Mesothelial cell of epicardium (in vitro differentiated cells): ENCODE results near the gene GSTO2. TPM values are rescaled to one million over a fixed set of nuclear protein-coding genes. Genes with fewer than 3 reads are reported as not detected.
A peak's percentile ranks its signal among the peaks of the same experiment; 100 is the strongest.

Source experiments
- DNase-seq, 2 experiments: peaks; one replicate each; pipeline ENCODE4 v3.0.0; 2021; ENCODE audit warnings: low spot score in 2 of 2; ENCODE audit not compliant: unreplicated experiment in 2 of 2
- H3K27ac Mint-ChIP-seq: 2 replicates; pipeline ENCODE4 v1.8.0; 2021; ENCODE audit warnings: mixed read lengths
- H3K27me3 Mint-ChIP-seq: 2 replicates; pipeline ENCODE4 v1.8.0; 2021; ENCODE audit warnings: low read depth, mixed read lengths
- H3K36me3 Mint-ChIP-seq: 2 replicates; pipeline ENCODE4 v1.8.0; 2021; ENCODE audit warnings: mixed read lengths
- H3K4me1 Mint-ChIP-seq: 2 replicates; pipeline ENCODE4 v1.8.0; 2021; ENCODE audit warnings: mixed read lengths
- H3K4me3 Mint-ChIP-seq: 2 replicates; pipeline ENCODE4 v1.8.0; 2021; ENCODE audit warnings: mild to moderate bottlenecking, moderate library complexity, mixed read lengths
- H3K9me3 Mint-ChIP-seq: 2 replicates; pipeline ENCODE4 v1.8.0; 2021; ENCODE audit warnings: mixed read lengths
- total RNA-seq: library from RNA; stranded (reverse); gene quantifications from 3 replicates; pipeline ENCODE4 v1.2.1, GENCODE V29; 2021
- TF ChIP-seq, protein P1 (sequence below): fragments of 200-600 bp; sonication (generic); IDR thresholded peaks from one replicate; pipeline ENCODE4 v1.5.0; 2021; ENCODE audit warnings: antibody characterized with exemption; ENCODE audit not compliant: unreplicated experiment

Gene GSTO2
- total RNA-seq, 1 donor from 2014 or later: 11.7 TPM

DNA sequence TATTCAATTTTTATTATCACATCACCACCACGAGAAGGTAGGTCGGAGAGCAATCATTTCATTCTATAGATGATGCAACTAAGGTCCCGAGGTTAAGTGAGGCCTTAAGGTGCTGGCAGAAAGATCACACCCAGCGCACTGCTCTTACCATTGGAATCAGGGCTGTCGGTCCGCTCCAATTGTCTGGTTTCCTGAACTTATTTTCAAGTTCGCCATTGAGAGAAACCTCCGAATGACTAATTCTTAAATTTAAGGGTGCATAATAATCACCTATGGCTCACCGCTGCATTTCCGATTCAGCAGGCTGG lies 625 bp upstream of the GSTO2 start:
- Mint-ChIP-seq H3K27ac (peak overlapping the region; percentile 92), H3K9me3 (no peaks in the 10 kb centered on the region), H3K27me3 (no peaks in the 10 kb centered on the region), H3K36me3 (peaks cover 24% of the 10 kb centered on the region), H3K4me3 (peak overlapping the region; percentile 88), H3K4me1 (peaks cover 14% of the 10 kb centered on the region)
- DNase-seq: no peak
- TF ChIP-seq, protein P1, sequence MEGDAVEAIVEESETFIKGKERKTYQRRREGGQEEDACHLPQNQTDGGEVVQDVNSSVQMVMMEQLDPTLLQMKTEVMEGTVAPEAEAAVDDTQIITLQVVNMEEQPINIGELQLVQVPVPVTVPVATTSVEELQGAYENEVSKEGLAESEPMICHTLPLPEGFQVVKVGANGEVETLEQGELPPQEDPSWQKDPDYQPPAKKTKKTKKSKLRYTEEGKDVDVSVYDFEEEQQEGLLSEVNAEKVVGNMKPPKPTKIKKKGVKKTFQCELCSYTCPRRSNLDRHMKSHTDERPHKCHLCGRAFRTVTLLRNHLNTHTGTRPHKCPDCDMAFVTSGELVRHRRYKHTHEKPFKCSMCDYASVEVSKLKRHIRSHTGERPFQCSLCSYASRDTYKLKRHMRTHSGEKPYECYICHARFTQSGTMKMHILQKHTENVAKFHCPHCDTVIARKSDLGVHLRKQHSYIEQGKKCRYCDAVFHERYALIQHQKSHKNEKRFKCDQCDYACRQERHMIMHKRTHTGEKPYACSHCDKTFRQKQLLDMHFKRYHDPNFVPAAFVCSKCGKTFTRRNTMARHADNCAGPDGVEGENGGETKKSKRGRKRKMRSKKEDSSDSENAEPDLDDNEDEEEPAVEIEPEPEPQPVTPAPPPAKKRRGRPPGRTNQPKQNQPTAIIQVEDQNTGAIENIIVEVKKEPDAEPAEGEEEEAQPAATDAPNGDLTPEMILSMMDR: no peak

DNA sequence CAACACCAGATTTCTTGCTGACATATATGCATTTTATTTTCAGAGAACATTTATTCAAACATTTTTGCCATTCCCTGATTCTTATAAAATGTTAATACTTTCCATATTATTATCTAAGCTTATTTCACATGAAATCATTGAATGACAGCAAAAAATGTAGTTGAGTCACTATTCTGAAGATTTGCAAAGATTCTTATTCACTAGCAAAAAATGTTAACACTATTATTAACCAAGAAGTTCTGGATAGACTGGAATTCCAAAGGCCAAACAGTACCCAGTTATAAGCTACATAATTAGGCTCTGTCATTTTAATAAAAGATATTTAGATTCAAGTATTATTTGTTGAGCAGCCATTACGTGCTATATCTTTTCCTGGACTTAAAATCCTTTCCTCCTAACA lies 4.3 kb downstream of the GSTO2 start:
- H3K4me1 Mint-ChIP-seq: peaks cover 16% of the 10 kb centered on the region
- peaks cover 2% of the 10 kb centered on the region for H3K27me3 Mint-ChIP-seq
- H3K9me3 Mint-ChIP-seq: no peaks in the 10 kb centered on the region
- no peaks in the 10 kb centered on the region for H3K36me3 Mint-ChIP-seq
- no peak for DNase-seq
- TF ChIP-seq, protein P1: no peak
- no peak overlapping the region for H3K27ac Mint-ChIP-seq
- no peak overlapping the region for H3K4me3 Mint-ChIP-seq

DNA sequence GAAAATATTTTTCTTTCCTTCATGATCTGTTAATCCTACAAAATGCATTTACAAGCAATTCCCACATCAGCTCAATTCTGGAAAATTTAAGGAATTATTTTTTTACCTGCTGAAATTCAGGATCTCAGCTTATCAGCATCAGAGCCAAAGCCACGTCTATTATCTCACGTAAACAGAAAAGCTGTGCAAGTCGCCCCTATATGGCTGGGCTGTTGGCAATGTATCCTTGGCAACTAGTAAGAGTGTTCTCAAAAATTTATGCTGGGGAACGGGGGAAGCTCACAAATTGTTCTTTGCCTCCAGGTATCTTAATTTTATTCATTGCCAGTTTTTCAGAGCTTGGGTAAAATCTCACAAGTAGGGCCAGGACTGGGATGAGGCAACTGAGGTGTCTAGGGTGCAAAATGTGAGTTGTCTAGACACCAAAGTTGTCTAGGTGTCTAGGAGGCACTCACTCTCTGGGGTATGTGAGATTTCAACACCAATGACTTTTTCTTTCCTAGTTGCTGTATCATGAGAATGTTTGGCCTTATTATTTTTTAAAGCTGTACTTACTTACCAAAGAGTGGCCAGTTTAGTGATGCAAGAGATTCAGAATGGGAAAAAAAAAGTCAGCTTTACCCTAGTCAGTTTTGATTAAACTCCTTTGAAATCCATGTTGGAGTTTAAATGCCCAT lies 5.1 kb downstream of the GSTO2 start:
- no peak overlapping the region for H3K4me3 Mint-ChIP-seq
- no peak for DNase-seq
- H3K9me3 Mint-ChIP-seq: no peaks in the 10 kb centered on the region
- TF ChIP-seq, protein P1: no peak
- no peak overlapping the region for H3K27ac Mint-ChIP-seq
- H3K27me3 Mint-ChIP-seq: peaks cover 2% of the 10 kb centered on the region
- H3K36me3 Mint-ChIP-seq: no peaks in the 10 kb centered on the region
- peaks cover 13% of the 10 kb centered on the region for H3K4me1 Mint-ChIP-seq

DNA sequence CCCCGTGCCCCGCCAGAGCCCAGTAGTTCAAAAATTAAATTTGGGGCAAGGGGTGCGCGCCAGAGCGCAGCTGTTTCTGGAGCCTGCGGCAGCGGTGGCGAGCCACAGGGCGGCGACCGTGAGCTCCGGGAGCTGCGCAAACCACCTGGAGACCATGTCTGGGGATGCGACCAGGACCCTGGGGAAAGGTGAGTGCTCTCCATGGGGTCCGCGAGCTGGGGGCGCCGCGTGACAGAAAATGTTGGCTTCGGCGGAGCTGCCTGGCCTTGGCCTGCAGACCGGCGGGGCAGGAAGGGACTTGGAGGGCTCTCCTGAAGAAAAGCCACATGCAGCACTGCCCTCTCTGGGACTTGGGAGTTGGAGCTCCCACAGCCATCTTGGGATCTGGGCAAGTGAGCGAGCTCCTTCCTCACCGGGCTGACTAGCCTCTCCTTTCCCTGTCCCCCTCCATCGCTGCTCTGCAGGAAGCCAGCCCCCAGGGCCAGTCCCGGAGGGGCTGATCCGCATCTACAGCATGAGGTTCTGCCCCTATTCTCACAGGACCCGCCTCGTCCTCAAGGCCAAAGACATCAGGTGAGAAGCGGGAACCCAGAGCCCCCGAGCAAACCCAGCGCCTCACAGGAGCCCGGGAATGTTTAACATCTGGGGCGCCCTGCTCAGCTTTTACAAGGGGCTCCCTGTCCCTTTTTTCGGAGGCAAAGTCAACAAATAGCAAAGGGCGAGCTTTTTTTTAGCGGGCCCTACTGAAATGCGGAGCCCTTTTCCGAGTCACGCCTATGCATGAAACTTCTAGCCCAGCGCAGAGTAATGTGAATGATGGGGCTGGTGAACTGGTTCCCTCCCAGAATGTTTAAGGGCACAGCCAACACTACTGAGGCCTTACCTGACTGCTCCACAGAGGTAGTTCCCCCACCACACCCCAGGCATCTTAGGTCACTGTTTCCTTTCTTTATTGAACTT lies 6.1 kb downstream of the GSTO2 start:
- TF ChIP-seq, protein P1: peak; percentile 75
- H3K9me3 Mint-ChIP-seq: no peaks in the 10 kb centered on the region
- H3K36me3 Mint-ChIP-seq: no peaks in the 10 kb centered on the region
- peak overlapping the region; percentile 66 for H3K4me3 Mint-ChIP-seq
- no peak overlapping the region for H3K27ac Mint-ChIP-seq
- peak in 1 of 2 experiments; percentile 59 for DNase-seq
- peaks cover 2% of the 10 kb centered on the region for H3K27me3 Mint-ChIP-seq
- peaks cover 8% of the 10 kb centered on the region for H3K4me1 Mint-ChIP-seq

DNA sequence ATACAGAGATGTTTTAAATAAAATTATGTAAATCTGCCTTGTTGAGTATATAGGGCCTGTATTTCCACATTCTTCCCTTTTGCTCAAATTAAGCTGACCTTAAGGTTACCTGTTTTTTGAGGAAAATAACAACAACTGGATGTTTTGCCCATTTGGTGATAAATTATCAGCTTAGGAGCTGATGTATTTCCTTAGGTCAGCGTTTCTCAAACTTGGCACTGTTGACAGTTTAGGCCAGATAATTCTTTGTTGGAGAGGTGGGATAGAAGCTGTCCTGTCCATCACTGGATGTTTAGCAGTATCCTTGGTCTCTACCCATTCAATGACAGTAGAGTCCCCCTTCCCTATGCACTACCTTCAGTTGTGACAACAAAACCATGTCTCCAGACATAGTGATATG lies 7.2 kb downstream of the GSTO2 start:
- peaks cover 2% of the 10 kb centered on the region for H3K27me3 Mint-ChIP-seq
- DNase-seq: no peak

More for the DNA sequence above, 7.2 kb downstream of the GSTO2 start:
- no peaks in the 10 kb centered on the region for H3K36me3 Mint-ChIP-seq
- H3K9me3 Mint-ChIP-seq: no peaks in the 10 kb centered on the region
- H3K4me1 Mint-ChIP-seq: peaks cover 8% of the 10 kb centered on the region
- H3K4me3 Mint-ChIP-seq: no peak overlapping the region
- H3K27ac Mint-ChIP-seq: no peak overlapping the region
- TF ChIP-seq, protein P1: no peak
